ENCODE results near the gene MEGF11. TPM values are rescaled to one million over a fixed set of nuclear protein-coding genes. Genes with fewer than 3 reads are reported as not detected.

MEGF11 gene
- total RNA-seq, 4 donors from 2014 or later, result 0.76 TPM; not detected in 3

GRCh38 chr15:66290518-66290917, 37.0 kb upstream of the MEGF11 start:
- TF ChIP-seq CTCF (IDR thresholded peaks at IDR 0.05) (no peak), POLR2A (IDR thresholded peaks at IDR 0.05) (no peak)
- Histone ChIP-seq H3K27me3 (no peaks in the 10 kb centered on the region), H3K4me1 (peaks cover 0 to 17% of the 10 kb centered on the region in 2 donors), H3K4me3 (no peak overlapping the region), H3K27ac (no peak overlapping the region), H3K36me3 (no peaks in the 10 kb centered on the region), H3K9me3 (no peaks in the 10 kb centered on the region)
- DNase-seq, result no peak
- intact Hi-C loops (cut with DNase I; ENCODE audit: low total_unique reads), result no loop called here

- Histone ChIP-seq H3K4me3 (no peak overlapping the region), H3K27ac (no peak overlapping the region), H3K4me1 (peaks cover 0 to 12% of the 10 kb centered on the region in 2 donors), H3K36me3 (no peaks in the 10 kb centered on the region), H3K9me3 (no peaks in the 10 kb centered on the region), H3K27me3 (no peaks in the 10 kb centered on the region)
- TF ChIP-seq POLR2A (IDR thresholded peaks at IDR 0.05) (no peak), CTCF (IDR thresholded peaks at IDR 0.05) (no peak)
- intact Hi-C loops (cut with DNase I; ENCODE audit: low total_unique reads), result no loop called here
- no peak for DNase-seq
Measured at GRCh38 chr15:66290007-66290406, 36.5 kb upstream of the MEGF11 start.

- H3K9me3 ChIP-seq, result no peaks in the 10 kb centered on the region
- H3K36me3 ChIP-seq, result no peaks in the 10 kb centered on the region
- TF ChIP-seq POLR2A (IDR thresholded peaks at IDR 0.05) (no peak), CTCF (IDR thresholded peaks at IDR 0.05) (no peak)
- H3K27ac ChIP-seq, result no peak overlapping the region
- peaks cover 0 to 6% of the 10 kb centered on the region in 2 donors for H3K4me1 ChIP-seq
- intact Hi-C loops (cut with DNase I; ENCODE audit: low total_unique reads), result no loop called here
- DNase-seq, result no peak
- no peaks in the 10 kb centered on the region for H3K27me3 ChIP-seq
- H3K4me3 ChIP-seq, result no peak overlapping the region
Measured at GRCh38 chr15:66288551-66289185, 35.1 kb upstream of the MEGF11 start.

- no peak for TF ChIP-seq POLR2A (IDR thresholded peaks at IDR 0.05)
- intact Hi-C loops (cut with DNase I; ENCODE audit: low total_unique reads), result no loop called here
- H3K27me3 ChIP-seq, result no peaks in the 10 kb centered on the region
- DNase-seq, result no peak
- H3K9me3 ChIP-seq, result no peaks in the 10 kb centered on the region
- H3K27ac ChIP-seq, result no peak overlapping the region
- H3K4me1 ChIP-seq, result peaks cover 0 to 6% of the 10 kb centered on the region in 2 donors
- no peak overlapping the region for H3K4me3 ChIP-seq
- no peaks in the 10 kb centered on the region for H3K36me3 ChIP-seq
Measured at GRCh38 chr15:66288093-66288492, 34.5 kb upstream of the MEGF11 start.

GRCh38 chr15:66287461-66288057, 34.0 kb upstream of the MEGF11 start:
- Histone ChIP-seq H3K4me1 (peaks cover 0 to 6% of the 10 kb centered on the region in 2 donors), H3K9me3 (no peaks in the 10 kb centered on the region), H3K27me3 (no peaks in the 10 kb centered on the region), H3K27ac (no peak overlapping the region), H3K36me3 (no peaks in the 10 kb centered on the region), H3K4me3 (no peak overlapping the region)
- TF ChIP-seq CTCF (IDR thresholded peaks at IDR 0.05), result peak in 2 of 4 experiments; percentile 36 to 40
- TF ChIP-seq POLR2A (IDR thresholded peaks at IDR 0.05), result no peak
- DNase-seq, result no peak
- intact Hi-C loops (cut with DNase I; ENCODE audit: low total_unique reads), result no loop called here

Data from uterus (tissue), 4 donors.